SK-N-SH (cell line): Measurements from ENCODE around the gene SLC36A3. TPM values are rescaled to one million over a fixed set of nuclear protein-coding genes. Genes with fewer than 3 reads are reported as not detected.

ENCODE experiments used
- CTCF ChIA-PET: fragments of 300-600, 350-600 bp; formaldehyde crosslinking; extraction: SDS; loops from one replicate; lab custom pipeline; 2021; lab: Yijun Ruan, JAX
- POLR2A ChIA-PET: fragments of 350-600 bp; sonication (Branson Sonifier 250); formaldehyde crosslinking; extraction: SDS; loops from one replicate; lab custom pipeline; 2020; ENCODE audit warnings: antibody characterized with exemption, inconsistent platforms; lab: Yijun Ruan, JAX
- DNase-seq: peaks from one replicate; pipeline ENCODE4 v3.0.0; 2012
- H2AFZ ChIP-seq: fragments of 200-600 bp; sonication (generic); 2 replicates; pipeline ENCODE4 v1.8.1; 2016; ENCODE audit warnings: antibody characterized with exemption, mild to moderate bottlenecking, low read depth
- H3F3A ChIP-seq: fragments of 200-600 bp; sonication (generic); replicated peaks from 2 replicates; pipeline ENCODE3; 2016; ENCODE audit warnings: antibody characterized with exemption, mild to moderate bottlenecking; ENCODE audit not compliant: insufficient read depth
- H3K27ac ChIP-seq, 2 experiments: fragments of 200-500 bp in 1 of 2; fragments of 200-600 bp in 1 of 2; sonication (Bioruptor generic) in 1 of 2; sonication (generic), shearing (Covaris generic) in 1 of 2; 2 replicates each; pipeline versions ENCODE4 v1.5.1 to v1.6.1; 2014 to 2016; ENCODE audit warnings: low read depth in 2 of 2, inconsistent platforms in 1 of 2, low read length in 1 of 2, mild to moderate bottlenecking in 1 of 2, mixed read lengths in 1 of 2
- H3K27me3 ChIP-seq: fragments of 200-600 bp; sonication (generic), shearing (Covaris generic); 2 replicates; pipeline ENCODE4 v1.6.1; 2016; ENCODE audit warnings: mixed run types; ENCODE audit not compliant: insufficient read depth
- H3K36me3 ChIP-seq, 2 experiments: fragments of 200-500 bp in 1 of 2; fragments of 200-600 bp in 1 of 2; sonication (Bioruptor generic) in 1 of 2; sonication (generic) in 1 of 2; replicated peaks in 1 of 2; 2 replicates each; pipeline versions ENCODE3 to v1.5.1; 2014 to 2016; ENCODE audit warnings: low read length in 1 of 2, mild to moderate bottlenecking in 1 of 2; ENCODE audit not compliant: insufficient read depth in 2 of 2, control insufficient read depth in 1 of 2
- H3K4me1 ChIP-seq, 2 experiments: fragments of 200-500 bp in 1 of 2; fragments of 200-600 bp in 1 of 2; sonication (Bioruptor generic) in 1 of 2; sonication (generic), shearing (Covaris generic) in 1 of 2; 2 replicates each; pipeline versions ENCODE4 v1.5.1 to v1.6.1; 2014 to 2016; ENCODE audit warnings: low read depth in 1 of 2, low read length in 1 of 2, mixed run types in 1 of 2; ENCODE audit not compliant: insufficient read depth in 2 of 2, control insufficient read depth in 1 of 2
- H3K4me2 ChIP-seq: fragments of 200-600 bp; sonication (generic), shearing (Covaris generic); 2 replicates; pipeline ENCODE4 v1.6.1; 2017; ENCODE audit warnings: mixed run types
- H3K4me3 ChIP-seq, 2 experiments: fragments of 200-500 bp in 1 of 2; fragments of 200-600 bp in 1 of 2; sonication (Bioruptor generic) in 1 of 2; sonication (generic), shearing (Covaris generic) in 1 of 2; 2 replicates each; pipeline versions ENCODE4 v1.5.1 to v1.8.1; 2014 to 2016; ENCODE audit warnings: low read depth in 2 of 2, inconsistent platforms in 1 of 2, low read length in 1 of 2, mild to moderate bottlenecking in 1 of 2, mixed read lengths in 1 of 2, moderate library complexity in 1 of 2
- H3K79me2 ChIP-seq: fragments of 200-600 bp; sonication (generic); 2 replicates; pipeline ENCODE4 v1.8.1; 2017; ENCODE audit warnings: mild to moderate bottlenecking; ENCODE audit not compliant: insufficient read depth
- H3K9ac ChIP-seq: fragments of 200-600 bp; sonication (generic); 2 replicates; pipeline ENCODE4 v1.6.1; 2017; ENCODE audit warnings: mixed run types
- H3K9me2 ChIP-seq: fragments of 200-600 bp; sonication (generic); 2 replicates; pipeline ENCODE4 v1.6.1; 2017; ENCODE audit warnings: mixed run types
- H3K9me3 ChIP-seq: fragments of 200-600 bp; sonication (generic); 2 replicates; pipeline ENCODE4 v1.6.1; 2017; ENCODE audit warnings: mixed run types, mild to moderate bottlenecking, moderate library complexity
- H4K20me1 ChIP-seq: fragments of 200-600 bp; sonication (generic); 2 replicates; pipeline ENCODE4 v1.6.1; 2017; ENCODE audit warnings: mild to moderate bottlenecking, mixed run types; ENCODE audit not compliant: insufficient read depth
- CHD2 ChIP-seq: fragments of 150-350 bp; IDR thresholded peaks from 2 replicates; pipeline ENCODE4 v1.6.1; 2018; ENCODE audit warnings: low read length; ENCODE audit not compliant: partially characterized antibody
- ELF1 ChIP-seq: IDR thresholded peaks from 2 replicates; pipeline ENCODE4 v1.4.0; 2012
- EP300 ChIP-seq, 2 experiments: IDR thresholded peaks; 2 replicates each; pipeline versions ENCODE4 v1.4.0 to v1.6.1; 2012; ENCODE audit warnings: borderline replicate concordance in 1 of 2, low read depth in 1 of 2, low read length in 1 of 2
- FOXM1 ChIP-seq: IDR thresholded peaks from 2 replicates; pipeline ENCODE4 v1.4.0; 2012; ENCODE audit warnings: low read depth, mild to moderate bottlenecking
- GABPA ChIP-seq: IDR thresholded peaks from 2 replicates; pipeline ENCODE4 v1.4.0; 2012; ENCODE audit warnings: low read depth, mild to moderate bottlenecking
- GATA2 ChIP-seq: sonication (generic); formaldehyde crosslinking; IDR thresholded peaks from 2 replicates; pipeline ENCODE4 v1.5.0; 2020; ENCODE audit warnings: mild to moderate bottlenecking, missing genetic modification reagents
- IRF3 ChIP-seq: fragments of 150-350 bp; IDR thresholded peaks from 2 replicates; pipeline ENCODE4 v1.6.1; 2016; ENCODE audit warnings: mild to moderate bottlenecking, low read depth, low read length
- JUND ChIP-seq: IDR thresholded peaks from 2 replicates; pipeline ENCODE4 v1.4.0; 2012
- MEF2A ChIP-seq: IDR thresholded peaks from 2 replicates; pipeline ENCODE4 v1.4.0; 2012; ENCODE audit warnings: low read depth, borderline replicate concordance
- NRF1 ChIP-seq: IDR thresholded peaks from 2 replicates; pipeline ENCODE4 v1.6.1; 2012; ENCODE audit warnings: low read depth, mild to moderate bottlenecking, low read length
- RAD21 ChIP-seq: IDR thresholded peaks from 2 replicates; pipeline ENCODE4 v1.6.1; 2012; ENCODE audit warnings: mild to moderate bottlenecking, low read length
- RCOR1 ChIP-seq: fragments of 150-350 bp; IDR thresholded peaks from 2 replicates; pipeline ENCODE4 v1.6.1; 2017; ENCODE audit warnings: antibody characterized with exemption, low read length
- REST ChIP-seq: IDR thresholded peaks from 2 replicates; pipeline ENCODE4 v1.6.1; 2012; ENCODE audit warnings: mild to moderate bottlenecking, low read depth, low read length, moderate library complexity
- RFX5 ChIP-seq: IDR thresholded peaks from 2 replicates; pipeline ENCODE4 v1.6.1; 2012; ENCODE audit warnings: mild to moderate bottlenecking, improper control_type of control experiment, low read length
- USF1 ChIP-seq: IDR thresholded peaks from 2 replicates; pipeline ENCODE4 v1.4.0; 2012; ENCODE audit warnings: low read depth, borderline replicate concordance
- USF2 ChIP-seq: fragments of 150-350 bp; IDR thresholded peaks from 2 replicates; pipeline ENCODE4 v1.6.1; 2017; ENCODE audit warnings: antibody characterized with exemption, low read length, low read depth, borderline replicate concordance
- YY1 ChIP-seq: IDR thresholded peaks from 2 replicates; pipeline ENCODE4 v1.4.0; 2012; ENCODE audit warnings: low read depth, mild to moderate bottlenecking
- WGBS: methylation state at CpG from one replicate; pipeline ENCODE4 v1.1.6; 2017; ENCODE audit warnings: low lambda C conversion rate; 5-methylcytosine and 5-hydroxymethylcytosine counted together
- polyA plus RNA-seq, 3 experiments: library from polyadenylated mRNA; depleted of rRNA; stranded (reverse); fragments of >200 nt; gene quantifications; 2 replicates each; pipeline ENCODE4 v1.2.3, GENCODE V29; 2012

SLC36A3 gene
- polyA plus RNA-seq, 1 of the 3 experiments (the other 2 are of a cell fraction), result not detected

GRCh38 chr5:151348789-151349188 is 45.2 kb upstream of the SLC36A3 start:
- Histone ChIP-seq H3F3A (no peaks in the 10 kb centered on the region), H3K4me1 (no peaks in the 10 kb centered on the region), H3K27ac (no peak overlapping the region), H3K36me3 (no peaks in the 10 kb centered on the region), H4K20me1 (no peaks in the 10 kb centered on the region), H3K79me2 (no peaks in the 10 kb centered on the region), H3K4me2 (no peak overlapping the region), H3K27me3 (no peaks in the 10 kb centered on the region; the same call in 1 of the 2 replicates), H3K9me3 (no peaks in the 10 kb centered on the region), H3K9me2 (no peaks in the 10 kb centered on the region), H2AFZ (no peak overlapping the region), H3K9ac (no peak overlapping the region), H3K4me3 (no peak overlapping the region)
- POLR2A ChIA-PET, result no interaction called here
- TF ChIP-seq GABPA (no peak), USF2 (no peak), FOXM1 (no peak), RCOR1 (no peak), YY1 (no peak), EP300 (IDR thresholded peaks at IDR 0.05; ENCODE audit: borderline replicate concordance in 1 of 2, low read depth in 1 of 2, low read length in 1 of 2) (no peak), REST (no peak), NRF1 (no peak), JUND (no peak), CHD2 (no peak), RAD21 (no peak), MEF2A (no peak), USF1 (no peak), ELF1 (no peak), IRF3 (no peak), RFX5 (no peak), GATA2 (CRISPR knock-in tag) (no peak)
- CTCF ChIA-PET, result interaction anchor here (1.5 kb wide), 1 partner anchor 303 kb away, joined by 6 read pairs; no protein-coding TSS in a partner anchor
- DNase-seq, result no peak
- whole genome bisulfite sequencing, result 34% methylated on average over 6 of the region's 6 CpGs
